GM19395 (cell line): ENCODE data around the gene GRIK4.

Source experiments
- ATAC-seq: cut with Tn5 transposase; IDR thresholded peaks from one replicate; pipeline ENCODE4 v1.9.1; 2021; ENCODE audit warnings: mild to moderate bottlenecking, moderate library complexity; ENCODE audit not compliant: unreplicated experiment

The GRIK4 gene

GRCh38 chr11:120819437-120820365, 308.2 kb downstream of the GRIK4 start:
- no peak for ATAC-seq

GRCh38 chr11:120823159-120823558, 311.6 kb downstream of the GRIK4 start:
- ATAC-seq, result no peak

- no peak for ATAC-seq
These were observed 312.7 kb downstream of the GRIK4 start for GRCh38 chr11:120824242-120824641.

GRCh38 chr11:120827198-120827597, 315.6 kb downstream of the GRIK4 start:
- ATAC-seq, result no peak

GRCh38 chr11:120827820-120828219, 316.3 kb downstream of the GRIK4 start:
- ATAC-seq, result no peak

- no peak for ATAC-seq
These were observed 317.3 kb downstream of the GRIK4 start for GRCh38 chr11:120828847-120829246.

GRCh38 chr11:120830085-120830620, 318.6 kb downstream of the GRIK4 start:
- no peak for ATAC-seq

GRCh38 chr11:120832481-120833238, 321.1 kb downstream of the GRIK4 start:
- no peak for ATAC-seq

GRCh38 chr11:120834686-120835210, 323.2 kb downstream of the GRIK4 start:
- ATAC-seq, result no peak

- ATAC-seq, result peak; percentile 91
These were observed 324.2 kb downstream of the GRIK4 start for GRCh38 chr11:120835601-120836228.

GRCh38 chr11:120837696-120838095, 326.1 kb downstream of the GRIK4 start:
- ATAC-seq, result no peak

GRCh38 chr11:120839201-120839600, 327.7 kb downstream of the GRIK4 start:
- ATAC-seq, result no peak

- ATAC-seq, result no peak
These were observed 328.4 kb downstream of the GRIK4 start for GRCh38 chr11:120839846-120840402.

- no peak for ATAC-seq
These were observed 329.1 kb downstream of the GRIK4 start for GRCh38 chr11:120840661-120841060.

GRCh38 chr11:120841074-120841473, 329.5 kb downstream of the GRIK4 start:
- no peak for ATAC-seq

- no peak for ATAC-seq
These were observed 330.6 kb downstream of the GRIK4 start for GRCh38 chr11:120842195-120842594.

GRCh38 chr11:120853435-120853834, 341.9 kb downstream of the GRIK4 start:
- ATAC-seq, result no peak

- ATAC-seq, result no peak
These were observed 343.4 kb downstream of the GRIK4 start for GRCh38 chr11:120854988-120855387.

- ATAC-seq, result no peak
These were observed 346.0 kb downstream of the GRIK4 start for GRCh38 chr11:120857508-120857907.

GRCh38 chr11:120858740-120859139, 347.2 kb downstream of the GRIK4 start:
- no peak for ATAC-seq
